Measurements from ENCODE around the gene ACSS1. TPM values are rescaled to one million over a fixed set of nuclear protein-coding genes. Genes with fewer than 3 reads are reported as not detected.
A peak's percentile ranks its signal among the peaks of the same experiment; 100 is the strongest.

ACSS1 gene
- total RNA-seq, 1 donor from 2014 or later: 19.5 TPM

DNA sequence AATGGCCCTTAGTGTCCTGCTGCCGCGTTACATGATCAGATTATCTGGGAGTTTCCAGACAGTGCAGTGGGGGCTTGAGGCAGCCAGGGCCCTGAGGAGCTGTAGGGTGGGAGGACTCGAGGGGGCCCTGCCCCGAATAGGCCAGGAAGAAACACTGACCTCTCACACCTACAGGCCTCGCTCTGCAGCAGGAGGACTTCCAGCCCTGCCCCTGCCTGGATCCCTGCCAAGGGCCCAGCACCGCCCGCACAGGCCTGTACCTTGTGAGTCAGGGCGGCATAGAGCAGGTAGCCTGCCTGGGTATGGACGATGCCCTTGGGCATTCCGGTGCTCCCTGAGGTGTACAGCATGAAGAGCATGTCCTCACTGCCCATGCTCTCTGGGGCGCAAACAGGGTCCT, 35.3 kb downstream of the ACSS1 start:
- intact Hi-C loops (cut with DNase I): no loop called here
- Histone ChIP-seq H3K36me3 (peaks cover 18 to 25% of the 10 kb centered on the region in 2 donors), H3K9me3 (no peaks in the 10 kb centered on the region), H3K27ac (no peak overlapping the region), H3K27me3 (no peaks in the 10 kb centered on the region), H3K4me1 (no peaks in the 10 kb centered on the region), H3K4me3 (no peak overlapping the region)
- TF ChIP-seq, protein P1, sequence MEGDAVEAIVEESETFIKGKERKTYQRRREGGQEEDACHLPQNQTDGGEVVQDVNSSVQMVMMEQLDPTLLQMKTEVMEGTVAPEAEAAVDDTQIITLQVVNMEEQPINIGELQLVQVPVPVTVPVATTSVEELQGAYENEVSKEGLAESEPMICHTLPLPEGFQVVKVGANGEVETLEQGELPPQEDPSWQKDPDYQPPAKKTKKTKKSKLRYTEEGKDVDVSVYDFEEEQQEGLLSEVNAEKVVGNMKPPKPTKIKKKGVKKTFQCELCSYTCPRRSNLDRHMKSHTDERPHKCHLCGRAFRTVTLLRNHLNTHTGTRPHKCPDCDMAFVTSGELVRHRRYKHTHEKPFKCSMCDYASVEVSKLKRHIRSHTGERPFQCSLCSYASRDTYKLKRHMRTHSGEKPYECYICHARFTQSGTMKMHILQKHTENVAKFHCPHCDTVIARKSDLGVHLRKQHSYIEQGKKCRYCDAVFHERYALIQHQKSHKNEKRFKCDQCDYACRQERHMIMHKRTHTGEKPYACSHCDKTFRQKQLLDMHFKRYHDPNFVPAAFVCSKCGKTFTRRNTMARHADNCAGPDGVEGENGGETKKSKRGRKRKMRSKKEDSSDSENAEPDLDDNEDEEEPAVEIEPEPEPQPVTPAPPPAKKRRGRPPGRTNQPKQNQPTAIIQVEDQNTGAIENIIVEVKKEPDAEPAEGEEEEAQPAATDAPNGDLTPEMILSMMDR (IDR thresholded peaks at IDR 0.05): no peak
- peak in 1 of 2 donors; percentile 63 for DNase-seq (ENCODE audit: low spot score in 2 of 2)

DNA sequence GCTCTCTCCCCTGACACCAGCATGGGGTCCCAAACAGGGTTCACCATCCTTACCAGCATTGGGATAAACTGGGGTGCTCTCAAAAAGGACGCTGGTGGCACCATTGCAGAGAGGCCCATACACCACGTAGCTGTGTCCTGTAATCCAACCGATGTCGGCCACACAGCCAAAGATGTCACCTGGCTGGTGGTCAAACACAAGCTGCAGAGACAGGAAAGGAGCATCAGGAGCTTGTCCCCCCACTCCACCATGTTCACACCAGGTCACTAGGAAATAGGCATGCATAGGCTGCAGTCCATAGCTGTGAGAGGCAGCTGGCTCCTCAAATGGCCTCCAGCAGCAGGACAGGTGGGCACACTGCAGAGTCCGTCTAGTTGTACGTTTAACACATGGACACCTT, 36.6 kb downstream of the ACSS1 start:
- H3K36me3 ChIP-seq: peaks cover 21 to 33% of the 10 kb centered on the region in 2 donors
- H3K27me3 ChIP-seq: no peaks in the 10 kb centered on the region
- H3K9me3 ChIP-seq: no peaks in the 10 kb centered on the region
- intact Hi-C loops (cut with DNase I): no loop called here
- TF ChIP-seq, protein P1 (IDR thresholded peaks at IDR 0.05): no peak
- H3K4me1 ChIP-seq: no peaks in the 10 kb centered on the region
- H3K27ac ChIP-seq: no peak overlapping the region
- no peak overlapping the region for H3K4me3 ChIP-seq
- peak in 1 of 2 donors; percentile 21 for DNase-seq (ENCODE audit: low spot score in 2 of 2)

DNA sequence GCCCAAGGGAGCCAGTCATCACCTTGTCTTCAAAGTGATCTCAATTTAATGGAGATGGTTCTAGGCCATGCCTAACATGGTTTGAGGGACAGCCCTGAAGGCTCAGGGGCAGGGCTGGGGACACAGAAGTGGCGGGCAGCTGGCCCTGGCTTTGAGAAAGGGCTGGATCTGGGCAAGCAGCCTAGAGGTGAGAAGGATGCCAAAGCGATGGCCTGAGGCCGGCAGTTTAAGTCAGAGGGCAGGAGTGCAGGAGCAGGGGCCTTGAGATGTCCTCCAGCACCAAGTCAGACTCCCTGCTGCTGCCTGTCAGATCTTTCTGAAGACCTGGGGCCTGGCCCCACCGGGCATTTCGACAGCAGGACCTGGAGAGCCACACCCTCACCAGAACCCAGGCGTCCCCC, 37.0 kb downstream of the ACSS1 start:
- Histone ChIP-seq H3K4me1 (no peaks in the 10 kb centered on the region), H3K9me3 (no peaks in the 10 kb centered on the region), H3K36me3 (peaks cover 25 to 38% of the 10 kb centered on the region in 2 donors), H3K27ac (no peak overlapping the region), H3K4me3 (no peak overlapping the region), H3K27me3 (no peaks in the 10 kb centered on the region)
- intact Hi-C loops (cut with DNase I): no loop called here
- DNase-seq (ENCODE audit: low spot score in 2 of 2): peak in 1 of 2 donors; percentile 51
- TF ChIP-seq, protein P1 (IDR thresholded peaks at IDR 0.05): no peak

- TF ChIP-seq, protein P1 (IDR thresholded peaks at IDR 0.05): no peak
- no peaks in the 10 kb centered on the region for H3K27me3 ChIP-seq
- no peak overlapping the region for H3K4me3 ChIP-seq
- H3K36me3 ChIP-seq: peaks cover 29 to 43% of the 10 kb centered on the region in 2 donors
- H3K27ac ChIP-seq: no peak overlapping the region
- peak in 1 of 2 donors; percentile 2 for DNase-seq (ENCODE audit: low spot score in 2 of 2)
- H3K9me3 ChIP-seq: no peaks in the 10 kb centered on the region
- H3K4me1 ChIP-seq: no peaks in the 10 kb centered on the region
- intact Hi-C loops (cut with DNase I): no loop called here
These were observed 37.6 kb downstream of the ACSS1 start for GRCh38 chr20:25020345-25020744.

- peaks cover 36 to 49% of the 10 kb centered on the region in 2 donors for H3K36me3 ChIP-seq
- intact Hi-C loops (cut with DNase I): no loop called here
- H3K27me3 ChIP-seq: no peaks in the 10 kb centered on the region
- H3K4me3 ChIP-seq: no peak overlapping the region
- H3K9me3 ChIP-seq: no peaks in the 10 kb centered on the region
- TF ChIP-seq, protein P1 (IDR thresholded peaks at IDR 0.05): no peak
- H3K4me1 ChIP-seq: no peaks in the 10 kb centered on the region
- DNase-seq (ENCODE audit: low spot score in 2 of 2): peak in 1 of 2 donors; percentile 37
- H3K27ac ChIP-seq: no peak overlapping the region
These were observed 38.4 kb downstream of the ACSS1 start for GRCh38 chr20:25019381-25020155.

All from ascending aorta (tissue), 2 donors.